HepG2 (cell line): ENCODE results near the gene HOXD9. TPM values are rescaled to one million over a fixed set of nuclear protein-coding genes. Genes with fewer than 3 reads are reported as not detected.

Experiments used
- ATAC-seq: fragments of 200-7000 bp; cut with Tn5 transposase; 3 replicates; pipeline ENCODE4 v1.9.1; 2020; ENCODE audit warnings: mild to moderate bottlenecking, moderate library complexity
- BruUV-seq: library from RNA; stranded (reverse); fragments of 400-500 nt; replicated peaks from 2 replicates; lab custom pipeline; 2021; lab: Mats Ljungman, UMichigan
- CTCF ChIA-PET: fragments of 300-600 bp; formaldehyde crosslinking; extraction: SDS; loops from one replicate; lab custom pipeline; 2021; ENCODE audit warnings: low total read pairs, inconsistent platforms, low intra/inter-chr PET ratio; lab: Yijun Ruan, JAX
- POLR2A ChIA-PET: fragments of 350-600 bp; sonication (Branson Sonifier 250); formaldehyde crosslinking; loops from one replicate; lab custom pipeline; 2020; ENCODE audit warnings: antibody characterized with exemption, inconsistent platforms; lab: Yijun Ruan, JAX
- DNase-seq: peaks from one replicate; pipeline ENCODE4 v3.0.0-alpha.2; 2015; ENCODE audit warnings: low spot score
- FAIRE-seq: peaks from 3 replicates; lab custom pipeline; 2011; peaks lifted over from hg19 to GRCh38; lab: Jason Lieb, UNC
- H2AFZ ChIP-seq: one replicate; pipeline ENCODE4 v1.6.1; 2011; ENCODE audit warnings: low read length, inconsistent platforms
- H3K27ac ChIP-seq: fragments of 300-600 bp; 3 replicates; pipeline ENCODE4 v1.8.0; 2011; ENCODE audit warnings: mixed run types, mild to moderate bottlenecking, mixed read lengths, low read length, inconsistent platforms; ENCODE audit not compliant: insufficient read depth; ENCODE audit errors: extremely low read length
- H3K27me3 ChIP-seq, 2 experiments: fragments of 200-600 bp in 1 of 2; 2 replicates in 1 of 2; 3 replicates in 1 of 2; pipeline versions ENCODE4 v1.6.0 to v1.8.0; 2011; ENCODE audit warnings: low read length in 2 of 2, mild to moderate bottlenecking in 2 of 2, moderate library complexity in 2 of 2, inconsistent platforms in 1 of 2; ENCODE audit not compliant: insufficient read depth in 2 of 2, control insufficient read depth in 1 of 2
- H3K36me3 ChIP-seq, 2 experiments: fragments of 200-600 bp in 1 of 2; replicated peaks in 1 of 2; 2 replicates in 1 of 2; 3 replicates in 1 of 2; pipeline versions ENCODE4 v1.5.1 to v1.8.0; 2011; ENCODE audit warnings: low read length in 2 of 2, inconsistent platforms in 1 of 2; ENCODE audit not compliant: insufficient read depth in 2 of 2, control insufficient read depth in 1 of 2
- H3K4me1 ChIP-seq: 2 replicates; pipeline ENCODE4 v1.5.1; 2012; ENCODE audit warnings: low read length, inconsistent platforms; ENCODE audit not compliant: insufficient read depth
- H3K4me2 ChIP-seq: 2 replicates; pipeline ENCODE4 v1.6.0; 2011; ENCODE audit warnings: low read depth, low read length, inconsistent platforms
- H3K4me3 ChIP-seq, 3 experiments: fragments of 200-600 bp in 1 of 3; sonication (generic), shearing (Covaris generic) in 1 of 3; replicated peaks in 1 of 3; 2 replicates each; pipeline ENCODE4 v1.5.1; 2011 to 2016; ENCODE audit warnings: low read length in 3 of 3, inconsistent platforms in 2 of 3, low read depth in 2 of 3, mild to moderate bottlenecking in 2 of 3, control low read depth in 1 of 3, mixed read lengths in 1 of 3; ENCODE audit not compliant: insufficient read depth in 1 of 3
- H3K79me2 ChIP-seq: one replicate; pipeline ENCODE4 v1.6.1; 2011; ENCODE audit warnings: low read length, inconsistent platforms; ENCODE audit not compliant: insufficient read depth
- H3K9ac ChIP-seq: 2 replicates; pipeline ENCODE4 v1.6.0; 2011; ENCODE audit warnings: mild to moderate bottlenecking, low read depth, low read length, inconsistent platforms; ENCODE audit not compliant: insufficient read depth
- H3K9me3 ChIP-seq: 2 replicates; pipeline ENCODE4 v1.5.1; 2012; ENCODE audit warnings: mild to moderate bottlenecking, low read length
- H4K20me1 ChIP-seq: 2 replicates; pipeline ENCODE4 v1.6.0; 2011; ENCODE audit warnings: inconsistent platforms, mild to moderate bottlenecking, low read length, moderate library complexity; ENCODE audit not compliant: insufficient read depth
- CBX2 ChIP-seq, 2 experiments: fragments of 200-600 bp in 1 of 2; sonication (generic); formaldehyde crosslinking in 1 of 2; IDR thresholded peaks; 2 replicates each; pipeline versions ENCODE4 v1.7.0 to v1.8.1; 2018 to 2022; ENCODE audit warnings: low read depth in 2 of 2, low read length in 1 of 2, mild to moderate bottlenecking in 1 of 2, missing genetic modification reagents in 1 of 2
- ELF3 ChIP-seq: IDR thresholded peaks from 2 replicates; pipeline ENCODE4 v1.6.1; 2016; ENCODE audit warnings: missing genetic modification reagents, missing compliant biosample characterization
- EP300 ChIP-seq, 3 experiments: sonication (generic) in 1 of 3; formaldehyde crosslinking in 1 of 3; IDR thresholded peaks; 2 replicates each; pipeline versions ENCODE4 v1.5.1 to v1.6.1; 2011 to 2020; ENCODE audit warnings: low read depth in 2 of 3, low read length in 2 of 3, borderline replicate concordance in 1 of 3, improper control_type of control experiment in 1 of 3, mild to moderate bottlenecking in 1 of 3, missing genetic modification reagents in 1 of 3, moderate library complexity in 1 of 3
- EZH2 ChIP-seq: conservative IDR thresholded peaks from 2 replicates; pipeline ENCODE4 v1.6.1; 2012; ENCODE audit warnings: mild to moderate bottlenecking, low read depth, low read length, moderate library complexity
- GFI1 ChIP-seq: sonication (generic); formaldehyde crosslinking; IDR thresholded peaks from 2 replicates; pipeline ENCODE4 v1.5.0; 2020; ENCODE audit warnings: missing genetic modification reagents, mild to moderate bottlenecking, borderline replicate concordance
- HBP1 ChIP-seq: IDR thresholded peaks from 2 replicates; pipeline ENCODE4 v1.6.1; 2016; ENCODE audit warnings: low read depth, control low read depth
- HDAC1 ChIP-seq: sonication (generic); formaldehyde crosslinking; IDR thresholded peaks from 2 replicates; pipeline ENCODE4 v1.5.1; 2020; ENCODE audit warnings: mild to moderate bottlenecking, missing genetic modification reagents
- JDP2 ChIP-seq: sonication (generic); formaldehyde crosslinking; IDR thresholded peaks from 2 replicates; pipeline ENCODE4 v1.8.1; 2022; ENCODE audit warnings: missing genetic modification reagents, borderline replicate concordance
- SPEN ChIP-seq: sonication (generic); formaldehyde crosslinking; IDR thresholded peaks from 2 replicates; pipeline ENCODE4 v1.5.1; 2020; ENCODE audit warnings: low read depth, mild to moderate bottlenecking, missing genetic modification reagents
- ZNF337 ChIP-seq: sonication (generic); formaldehyde crosslinking; IDR thresholded peaks from 2 replicates; pipeline ENCODE4 v1.5.1; 2020; ENCODE audit warnings: missing genetic modification reagents, low read depth, mild to moderate bottlenecking, borderline replicate concordance
- ZNF446 ChIP-seq: sonication (generic); formaldehyde crosslinking; IDR thresholded peaks from 2 replicates; pipeline ENCODE4 v1.5.0; 2020; ENCODE audit warnings: mild to moderate bottlenecking, missing genetic modification reagents
- ZNF557 ChIP-seq: sonication (generic); formaldehyde crosslinking; IDR thresholded peaks from 2 replicates; pipeline ENCODE4 v1.4.0; 2020; ENCODE audit warnings: missing genetic modification reagents
- ZNF570 ChIP-seq: sonication (generic); formaldehyde crosslinking; IDR thresholded peaks from 2 replicates; pipeline ENCODE4 v1.4.0; 2020; ENCODE audit warnings: mild to moderate bottlenecking, missing genetic modification reagents, borderline replicate concordance
- WGBS: methylation state at CpG from one replicate; pipeline ENCODE4 v1.1.6; 2017; ENCODE audit warnings: low lambda C conversion rate; 5-methylcytosine and 5-hydroxymethylcytosine counted together
- in situ Hi-C: cut with HindIII; loops from 2 replicates; pipeline ENCODE4 v1.10.0; 2017; ENCODE audit warnings: low pct_unique_long_range_greater_than_20kb; ENCODE audit not compliant: extremely low pct_ligation_motif_present
- intact Hi-C: fragments of 100-400 bp; cut with micrococcal nuclease; formaldehyde crosslinking; loops from one replicate; pipeline ENCODE4 v1.10.0; 2022; ENCODE audit not compliant: unreplicated experiment
- polyA plus RNA-seq, 8 experiments: library from polyadenylated mRNA; depleted of rRNA in 3 of 8; stranded (reverse) in 7 of 8; unstranded in 1 of 8; fragments of >200 nt; fragmentation: Illumina TruSeq in 4 of 8; extraction: Trizol in 4 of 8; gene quantifications; 2 replicates each; pipeline versions ENCODE4 v1.2.1 to v1.2.3, GENCODE V29; 2011 to 2016; ENCODE audit warnings: low read depth in 4 of 8, missing spikeins in 1 of 8, mixed read lengths in 1 of 8; ENCODE audit not compliant: insufficient read depth in 1 of 8
- total RNA-seq, 5 experiments: library from RNA; depleted of rRNA; stranded (reverse); fragments of >200 nt; fragmentation: Illumina TruSeq; extraction: Trizol; gene quantifications; 2 replicates each; pipeline ENCODE4 v1.2.3, GENCODE V29; 2016; ENCODE audit warnings: low read depth in 1 of 5
- TF ChIP-seq, protein P1 (sequence below): sonication (generic); formaldehyde crosslinking; IDR thresholded peaks from 2 replicates; pipeline ENCODE4 v1.4.0; 2020; ENCODE audit warnings: mild to moderate bottlenecking, missing genetic modification reagents

Gene HOXD9
- total and polyA plus RNA-seq, 2 of the 13 experiments (the other 11 are each of a cell fraction or from before 2014, with no cell fraction given) = not detected

- TF ChIP-seq, protein P1, sequence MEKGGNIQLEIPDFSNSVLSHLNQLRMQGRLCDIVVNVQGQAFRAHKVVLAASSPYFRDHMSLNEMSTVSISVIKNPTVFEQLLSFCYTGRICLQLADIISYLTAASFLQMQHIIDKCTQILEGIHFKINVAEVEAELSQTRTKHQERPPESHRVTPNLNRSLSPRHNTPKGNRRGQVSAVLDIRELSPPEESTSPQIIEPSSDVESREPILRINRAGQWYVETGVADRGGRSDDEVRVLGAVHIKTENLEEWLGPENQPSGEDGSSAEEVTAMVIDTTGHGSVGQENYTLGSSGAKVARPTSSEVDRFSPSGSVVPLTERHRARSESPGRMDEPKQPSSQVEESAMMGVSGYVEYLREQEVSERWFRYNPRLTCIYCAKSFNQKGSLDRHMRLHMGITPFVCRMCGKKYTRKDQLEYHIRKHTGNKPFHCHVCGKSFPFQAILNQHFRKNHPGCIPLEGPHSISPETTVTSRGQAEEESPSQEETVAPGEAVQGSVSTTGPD (CRISPR knock-in tag) = no peak
- no peak for TF ChIP-seq JDP2 (CRISPR knock-in tag)
- no peak for TF ChIP-seq GFI1 (CRISPR knock-in tag)
- TF ChIP-seq HDAC1 (CRISPR knock-in tag) = peak; percentile 22; the same call in 1 of the 2 replicates
- peak in 1 of 2 experiments; percentile 5; a peak in 1 of 4 replicates for TF ChIP-seq EP300 (IDR thresholded peaks at IDR 0.05; ENCODE audit: low read depth in 2 of 2, low read length in 2 of 2)
- no peak for TF ChIP-seq EP300 (CRISPR knock-in tag; IDR thresholded peaks at IDR 0.05; ENCODE audit: borderline replicate concordance)
Observed at GRCh38 chr2:176114120-176114929, 8.2 kb upstream of the HOXD9 start (continued).

DNA sequence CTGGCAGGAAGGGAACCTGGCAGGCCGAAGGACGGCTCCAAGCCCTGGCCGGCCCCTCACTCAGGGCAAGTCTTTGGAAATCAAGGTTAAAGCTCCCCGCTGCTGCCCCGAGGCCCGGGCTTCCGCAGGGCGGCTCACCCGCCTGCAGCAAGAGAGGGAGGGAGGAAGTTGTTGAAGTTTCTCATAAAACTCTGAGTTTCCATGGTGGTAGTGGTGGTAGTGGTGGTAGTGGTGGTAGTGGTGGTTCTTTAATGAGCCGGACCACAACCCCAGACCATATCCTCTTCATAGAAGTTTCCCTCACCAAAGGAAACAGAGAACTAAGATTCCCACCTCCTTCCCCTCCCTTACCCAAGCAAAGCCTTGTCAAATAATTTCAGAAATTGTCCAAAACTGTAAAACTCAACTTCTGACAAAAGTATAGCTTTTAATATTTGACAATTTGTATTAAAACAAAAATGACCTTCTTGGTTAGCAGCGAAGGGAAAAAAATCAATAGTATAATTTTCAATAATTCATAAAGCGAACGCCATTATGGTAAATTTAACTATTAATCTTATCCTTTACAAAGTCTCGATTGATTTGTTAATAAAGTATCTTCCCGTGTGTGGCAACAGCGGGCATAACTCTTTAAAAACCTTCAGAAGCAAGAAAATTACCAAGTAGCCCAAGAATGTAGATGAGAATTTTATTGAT is 7.4 kb upstream of the HOXD9 start:
- TF ChIP-seq EZH2 (peak; percentile 95), CBX2 (IDR thresholded peaks at IDR 0.05; ENCODE audit: low read depth, low read length) (peak; percentile 89), CBX2 (CRISPR knock-in tag; IDR thresholded peaks at IDR 0.05; ENCODE audit: low read depth) (no peak), ZNF446 (no peak), ZNF557 (CRISPR knock-in tag) (no peak), ZNF337 (no peak), ELF3 (CRISPR knock-in tag) (no peak), ZNF570 (CRISPR knock-in tag) (no peak), HBP1 (CRISPR knock-in tag) (no peak), SPEN (CRISPR knock-in tag) (no peak)
- in situ Hi-C loops = no loop called here
- ChIA-PET POLR2A (no interaction called here), CTCF (no interaction called here)
- BruUV-seq = no TSS peak
- Histone ChIP-seq H2AFZ (no peak overlapping the region), H3K27me3 (peaks cover 25 to 96% of the 10 kb centered on the region in 2 experiments; a peak in 4 of 5 replicates), H4K20me1 (no peaks in the 10 kb centered on the region), H3K79me2 (no peaks in the 10 kb centered on the region), H3K36me3 (no peaks in the 10 kb centered on the region), H3K4me2 (0 out of 2 replicates have a peak overlapping the region, but pooled peaks have one; percentile 5), H3K4me1 (peaks cover 14% of the 10 kb centered on the region), H3K9ac (no peak overlapping the region), H3K9me3 (no peaks in the 10 kb centered on the region), H3K4me3 (no peak overlapping the region), H3K27ac (no peak overlapping the region)
- WGBS = 18% methylated on average over 14 of the region's 16 CpGs
- DNase-seq = no peak
- intact Hi-C loops = loop anchor here (5.0 kb wide), 2 partner anchors 522 to 1032 kb away; no protein-coding TSS in a partner anchor
- no peak for FAIRE-seq
- no peak for ATAC-seq
